Stimulated activated CD4-positive, alpha-beta T cell treated with anti-CD3 and anti-CD28 coated beads, TNF-alpha, amount 100 ng/mL, for 4 hours (primary cell): Measurements from ENCODE around the gene SCRN2.

Source experiments
- DNase-seq, 3 experiments: peaks; one replicate each; pipeline ENCODE4 v3.0.0-alpha.2; 2020; ENCODE audit warnings: low read depth in 3 of 3

Gene SCRN2

DNA sequence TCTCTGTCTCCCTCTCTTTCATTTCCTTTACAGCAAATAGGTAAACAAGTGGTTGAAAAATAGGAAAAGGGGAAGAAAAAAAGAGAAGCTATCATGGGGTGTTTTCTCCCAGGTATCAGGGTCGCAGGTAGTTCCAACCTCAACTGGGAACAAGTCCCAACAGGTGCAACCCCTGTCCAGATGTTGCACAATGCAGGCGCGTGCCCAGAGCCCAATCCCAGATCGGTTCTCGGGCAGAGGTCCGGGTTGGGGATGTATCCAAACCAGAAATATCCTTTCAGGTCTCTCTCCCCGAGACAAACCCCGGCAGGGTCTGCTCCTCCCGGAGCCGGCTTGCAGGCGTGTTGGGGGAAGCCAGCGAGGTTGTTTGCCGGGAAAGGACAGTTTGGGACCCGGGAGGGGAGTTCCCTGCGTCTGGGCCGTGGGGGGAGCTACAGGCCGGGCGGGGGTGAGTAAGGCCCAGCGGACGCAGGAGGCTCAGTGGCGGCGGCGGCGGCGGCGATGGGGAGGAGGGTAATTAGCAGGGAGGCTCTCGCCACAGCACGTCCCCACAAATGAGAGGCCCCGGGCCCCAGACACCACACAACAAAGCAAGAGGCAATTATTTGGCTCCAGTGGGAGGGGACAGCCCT, 31.1 kb upstream of the SCRN2 start:
- no peak for DNase-seq

DNA sequence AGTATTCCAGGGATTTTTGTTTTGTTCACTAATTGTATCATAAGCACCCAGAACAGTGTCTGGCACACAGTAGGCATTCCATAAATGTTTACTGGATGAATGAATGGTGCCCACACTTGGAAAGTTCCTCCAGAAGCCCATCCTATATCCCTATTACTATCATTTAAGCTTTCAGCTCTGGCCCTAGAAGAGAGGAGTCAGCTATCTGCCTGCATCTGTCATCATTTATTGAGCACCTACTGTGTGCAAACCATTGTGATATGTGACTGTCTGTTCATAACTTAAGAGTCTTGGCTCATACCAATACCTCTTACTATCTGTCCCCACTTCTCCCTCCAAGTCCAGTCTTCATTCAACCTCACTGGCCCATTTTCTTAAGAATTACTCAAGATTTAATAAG, 30.0 kb upstream of the SCRN2 start:
- no peak for DNase-seq

DNA sequence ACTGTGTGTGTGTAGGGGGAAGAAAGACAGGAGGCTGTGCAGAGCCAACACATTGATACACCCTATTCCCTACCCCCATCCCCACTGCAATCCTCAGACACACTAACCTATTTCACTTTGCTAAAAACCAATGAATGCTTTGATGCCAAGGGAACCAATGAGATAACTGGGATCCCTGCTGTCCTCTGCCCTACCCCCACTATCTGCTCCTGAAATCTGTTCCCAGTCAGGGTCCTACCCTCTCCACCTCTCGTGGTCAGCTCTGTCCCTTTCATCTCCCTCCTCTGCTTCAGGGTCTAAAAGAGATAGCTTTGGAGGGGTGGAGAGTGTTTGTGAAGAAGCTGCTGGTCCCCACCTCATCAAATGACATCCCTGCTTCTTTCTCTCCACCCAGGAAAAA, 29.0 kb upstream of the SCRN2 start:
- no peak for DNase-seq

DNA sequence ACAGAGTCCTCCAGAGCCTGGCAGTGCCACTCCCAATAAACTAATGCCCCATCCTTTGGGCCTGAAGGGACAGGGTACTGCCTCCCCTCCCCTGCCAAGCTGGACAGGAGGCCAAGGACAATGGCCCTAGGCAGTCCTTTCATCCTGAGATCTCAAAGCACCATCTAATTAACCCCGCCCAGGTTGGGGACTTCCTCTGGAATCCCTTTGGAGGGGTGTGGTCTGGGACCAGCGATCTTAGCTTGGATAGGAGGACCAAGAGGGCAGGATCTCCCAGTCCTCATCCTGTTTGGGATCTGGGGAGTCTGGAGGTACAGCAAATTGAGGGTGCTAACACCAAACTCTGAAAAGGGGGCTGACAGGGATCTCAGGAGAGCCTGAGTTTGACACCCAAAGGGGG, 28.0 kb upstream of the SCRN2 start:
- DNase-seq = no peak

DNA sequence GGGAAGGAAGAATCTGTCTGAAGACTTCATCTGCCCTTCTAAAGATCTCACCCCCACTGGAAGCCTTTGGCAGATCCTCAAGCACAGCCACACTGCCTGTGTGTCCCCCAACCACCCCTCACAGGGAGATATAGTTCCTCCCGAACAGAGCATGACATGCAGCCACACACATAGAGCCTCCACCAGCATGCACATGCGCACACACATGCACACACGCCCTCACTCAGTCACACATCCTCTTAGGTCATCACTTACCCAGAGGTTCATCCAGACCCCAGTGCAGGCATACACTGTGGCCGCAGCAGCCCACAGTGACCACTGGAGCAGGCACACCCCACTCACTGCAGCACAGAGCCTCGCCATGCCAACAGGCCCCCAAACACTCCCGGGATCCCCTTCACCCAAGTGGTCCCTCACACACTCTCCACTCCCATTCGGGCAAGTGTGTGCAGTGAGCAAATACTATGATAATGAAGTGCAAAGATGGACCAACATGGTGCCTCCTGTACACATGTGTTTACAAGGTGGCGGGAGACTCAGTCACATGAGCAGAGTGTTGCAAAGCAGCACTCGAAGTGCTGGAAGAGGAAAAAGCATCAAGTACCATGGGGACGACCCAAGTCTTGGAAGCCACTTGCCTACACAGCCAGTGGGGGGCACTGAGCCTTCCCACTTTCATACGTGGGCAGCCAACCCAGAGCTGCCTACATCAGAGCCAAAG, 26.9 kb upstream of the SCRN2 start:
- no peak for DNase-seq

DNA sequence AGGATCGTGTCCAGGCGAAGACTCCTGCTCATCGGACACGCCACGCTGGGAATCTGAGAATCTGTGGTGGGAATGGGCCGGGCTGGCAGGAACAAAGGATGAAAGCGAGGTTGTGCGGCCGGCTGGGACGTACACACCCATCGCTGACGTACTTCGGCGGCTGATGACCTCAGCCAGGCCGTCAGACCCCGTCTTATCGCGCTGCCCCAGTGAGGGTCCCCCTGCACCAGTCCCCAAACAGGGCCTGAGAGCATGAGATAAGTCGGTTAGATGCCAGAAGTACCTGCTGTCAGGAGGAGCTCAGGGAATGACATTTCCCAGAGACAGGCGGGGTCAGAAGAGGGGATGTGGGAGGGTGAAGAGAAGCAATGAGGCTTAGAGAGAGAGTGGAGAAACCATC, 25.9 kb upstream of the SCRN2 start:
- no peak for DNase-seq

DNA sequence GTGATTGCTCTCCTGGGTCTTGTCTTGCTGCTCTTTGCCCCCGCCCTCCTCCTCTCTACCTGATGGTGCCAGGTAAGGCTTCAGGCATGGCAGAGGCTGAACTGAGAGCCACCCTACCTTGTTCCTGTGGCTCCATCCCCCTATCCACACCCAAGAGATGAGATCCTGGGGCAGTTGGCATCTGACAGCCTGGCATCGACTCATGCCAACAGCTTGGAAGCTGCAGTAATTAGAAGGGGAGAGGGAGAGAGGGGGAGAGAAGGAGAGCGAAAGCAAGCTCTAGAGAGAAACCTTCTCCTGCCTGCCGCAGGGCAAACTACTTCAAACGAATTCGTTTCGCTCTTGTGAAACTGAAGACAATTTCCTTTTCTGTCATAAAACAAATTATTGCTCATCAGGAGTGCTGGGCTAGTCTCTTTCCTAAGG, 23.7 kb upstream of the SCRN2 start:
- no peak for DNase-seq

DNA sequence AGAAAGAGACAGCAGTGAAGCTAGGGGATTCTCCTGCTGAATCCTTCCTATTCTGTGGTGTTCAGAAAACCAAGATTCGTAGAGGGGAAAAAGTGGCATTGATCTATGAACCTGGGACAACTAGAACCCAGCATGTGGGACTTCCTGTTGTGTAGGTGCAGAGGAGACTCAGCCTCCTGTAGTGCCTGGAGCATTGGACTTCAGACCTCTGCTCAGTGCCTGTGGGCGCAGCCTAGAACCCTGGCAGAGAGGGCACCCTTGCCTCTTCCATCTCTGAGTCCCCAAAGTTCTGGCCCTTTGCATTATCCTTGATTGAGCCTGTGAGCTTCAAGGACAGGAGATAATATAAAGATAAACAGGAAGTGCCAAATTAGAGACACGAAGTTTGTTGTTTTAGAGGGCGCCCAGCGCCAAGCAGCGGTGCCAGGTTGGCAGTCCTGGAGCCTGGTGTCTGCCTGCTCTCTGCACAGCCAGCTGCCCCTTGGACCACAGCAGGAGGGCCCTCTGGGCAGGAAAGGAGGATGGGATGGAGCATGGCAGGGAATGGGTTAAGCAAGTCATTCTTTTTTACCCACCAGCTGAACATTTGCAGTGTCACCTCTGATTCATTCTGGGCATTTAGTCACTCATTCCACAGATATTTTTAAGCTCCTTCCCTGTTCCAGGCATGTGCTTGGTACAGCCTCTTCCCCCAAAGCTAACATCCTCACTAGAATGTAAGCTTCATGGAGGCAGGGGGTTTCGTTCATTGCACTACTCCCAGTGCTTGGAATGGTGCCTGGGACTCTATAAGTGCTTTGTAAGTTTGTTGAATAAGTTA, 21.8 kb upstream of the SCRN2 start:
- DNase-seq = no peak

DNA sequence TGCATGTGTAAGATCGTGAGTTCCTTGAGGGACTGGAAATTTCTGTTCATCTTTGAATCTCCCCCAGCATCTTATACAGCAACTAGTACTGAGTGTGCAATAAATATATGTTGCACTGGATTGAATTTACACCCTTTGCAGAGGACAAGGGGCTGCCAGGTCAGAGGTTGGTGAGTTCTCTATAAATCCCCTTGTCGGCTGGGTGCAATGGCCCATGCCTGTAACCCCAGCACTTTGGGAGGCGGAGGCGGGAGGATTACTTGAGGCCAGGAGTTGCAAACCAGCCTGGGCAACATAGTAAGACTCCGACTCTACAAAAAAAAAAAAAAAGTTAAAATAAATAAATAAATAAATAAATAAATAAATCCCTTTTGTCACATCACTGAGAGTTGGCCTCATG, 19.3 kb upstream of the SCRN2 start:
- DNase-seq = no peak

DNA sequence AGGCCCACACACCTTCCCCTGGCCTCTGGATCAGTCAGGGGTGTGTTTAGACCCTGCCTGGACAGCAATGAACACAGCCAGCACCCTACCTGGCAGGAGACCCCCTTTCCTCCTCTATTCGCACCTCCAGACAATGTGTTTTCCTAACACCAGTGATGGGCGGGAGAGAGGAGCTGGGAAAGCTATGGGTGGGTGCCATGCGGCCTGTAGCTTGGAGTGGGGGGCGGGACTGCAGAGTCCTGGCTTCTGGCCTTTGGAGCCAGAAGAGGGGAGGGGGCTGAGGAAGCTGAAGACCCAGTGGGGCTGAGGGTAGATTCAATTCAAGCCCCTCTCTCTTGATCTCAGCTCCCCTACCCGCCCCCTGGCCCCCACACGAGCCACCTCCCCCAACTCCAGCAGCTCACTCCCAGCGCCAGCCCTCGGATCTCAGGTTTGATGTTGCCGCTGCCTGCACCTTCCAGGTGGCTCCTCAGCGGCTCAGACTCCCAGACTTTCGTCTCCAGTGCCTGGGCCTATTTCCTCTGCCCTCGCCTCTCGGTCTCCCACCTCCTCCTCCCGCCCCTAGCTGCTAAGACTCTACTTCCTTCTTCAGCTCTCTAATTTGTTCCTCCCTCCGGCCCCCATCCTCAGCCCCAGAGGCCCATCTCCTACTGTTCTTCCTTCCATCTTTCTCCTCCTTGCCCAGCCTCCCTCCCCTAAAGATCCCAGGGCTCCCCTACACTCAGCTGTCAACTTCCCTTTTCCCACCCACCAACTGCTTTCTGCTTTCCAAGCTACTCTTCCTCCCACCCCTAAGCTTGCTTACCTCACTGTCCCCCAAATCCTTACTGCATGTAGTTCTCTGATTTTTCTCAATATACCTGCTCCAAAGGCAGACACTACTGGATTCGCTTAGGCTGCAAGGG, 16.7 kb upstream of the SCRN2 start:
- no peak for DNase-seq

DNA sequence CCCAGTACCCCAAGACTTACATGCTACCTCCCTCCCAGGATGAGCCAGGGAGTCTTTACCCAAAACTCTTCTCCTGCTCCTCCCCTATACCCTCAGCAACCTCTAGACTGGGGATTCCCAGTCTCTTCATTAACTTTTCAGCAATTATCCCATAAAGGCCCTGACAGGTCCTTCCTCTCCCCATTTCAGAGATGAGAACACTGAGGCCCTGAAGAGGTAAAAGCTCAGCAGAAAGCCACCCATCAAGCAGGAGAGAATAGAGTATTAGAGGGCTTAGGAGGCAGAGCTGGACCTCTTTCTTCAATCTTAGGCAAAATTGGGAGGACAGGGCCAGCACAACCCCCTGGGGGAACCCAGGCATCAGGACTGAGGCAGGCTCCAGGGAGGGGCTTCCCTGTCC, 15.8 kb upstream of the SCRN2 start:
- DNase-seq = no peak

DNA sequence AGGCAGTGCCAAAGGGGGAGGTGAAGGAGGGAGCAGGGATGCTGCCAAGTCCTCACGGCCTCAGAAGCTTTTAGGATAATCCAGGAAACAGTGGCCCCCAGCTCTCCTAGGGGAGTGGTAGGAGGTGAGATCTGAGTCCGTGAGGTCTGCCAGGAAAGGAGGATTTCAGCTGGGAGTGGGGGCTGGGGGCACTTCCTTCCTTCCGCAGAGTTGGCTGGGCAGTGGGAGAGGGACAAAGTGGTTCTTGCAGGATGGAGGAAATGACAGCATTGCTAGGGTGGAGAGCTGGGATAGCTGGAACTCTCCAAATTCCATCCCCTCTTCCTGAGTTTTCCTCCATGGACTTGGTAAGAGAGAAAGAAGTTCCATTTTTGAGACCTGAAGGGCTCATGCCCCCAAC, 14.7 kb upstream of the SCRN2 start:
- DNase-seq = no peak

DNA sequence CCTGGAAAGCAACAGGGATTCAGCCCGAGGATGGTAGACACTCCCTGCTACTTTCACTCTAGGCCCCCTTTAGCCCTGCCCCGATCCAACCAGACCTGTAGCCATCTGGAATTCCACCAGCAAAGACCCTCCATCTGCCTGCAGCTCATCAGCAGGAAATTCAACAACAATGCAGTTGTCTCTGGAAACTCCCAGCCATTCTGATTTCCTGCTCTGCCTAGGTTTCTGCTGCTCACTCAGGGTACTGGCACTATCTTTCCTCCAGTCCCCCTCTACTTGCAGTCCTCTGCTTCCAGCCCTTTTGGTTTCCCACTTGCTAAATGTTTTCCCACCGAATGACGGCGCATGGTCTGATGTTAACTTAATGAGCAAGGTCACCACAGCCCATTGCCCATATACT, 12.5 kb upstream of the SCRN2 start:
- DNase-seq = no peak

DNA sequence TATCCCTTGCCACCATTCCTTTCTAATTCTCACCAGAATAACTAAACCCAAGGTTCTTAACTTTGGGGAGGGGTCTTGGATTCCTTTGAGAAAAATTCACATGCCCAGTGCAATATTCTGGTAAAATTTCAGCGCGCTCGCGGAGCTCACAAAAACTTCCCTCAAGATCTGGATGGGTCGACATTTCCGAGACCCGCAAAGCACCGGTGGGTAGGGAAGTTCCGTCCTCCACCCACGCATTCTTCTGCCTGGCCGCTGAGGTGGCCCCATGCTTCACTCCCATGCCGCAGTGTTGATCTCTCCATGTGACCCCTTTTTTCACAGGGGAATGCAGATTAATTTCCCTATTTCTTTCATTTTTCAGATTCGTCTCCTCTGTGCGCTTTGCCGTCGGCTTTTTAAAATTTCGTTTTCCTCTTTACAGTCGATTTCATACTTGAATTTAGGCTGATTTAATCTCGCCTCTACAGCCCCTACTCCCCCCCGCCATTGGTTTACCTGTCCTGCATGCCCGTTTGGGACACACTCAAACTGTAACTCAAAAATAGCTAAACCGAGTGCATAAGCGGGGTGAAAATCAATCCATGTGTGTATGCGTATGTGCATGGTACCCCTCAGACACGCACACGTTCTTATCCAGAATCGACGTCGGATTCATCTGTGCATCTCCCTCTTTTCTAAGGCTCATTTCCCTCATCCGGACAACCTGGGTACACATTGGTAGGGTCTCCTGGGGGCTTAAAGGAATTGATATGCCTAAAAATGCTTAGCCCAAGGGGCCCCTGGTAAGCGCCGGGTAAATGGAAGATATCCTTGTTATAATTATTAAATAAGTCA, 11.3 kb upstream of the SCRN2 start:
- DNase-seq = no peak

DNA sequence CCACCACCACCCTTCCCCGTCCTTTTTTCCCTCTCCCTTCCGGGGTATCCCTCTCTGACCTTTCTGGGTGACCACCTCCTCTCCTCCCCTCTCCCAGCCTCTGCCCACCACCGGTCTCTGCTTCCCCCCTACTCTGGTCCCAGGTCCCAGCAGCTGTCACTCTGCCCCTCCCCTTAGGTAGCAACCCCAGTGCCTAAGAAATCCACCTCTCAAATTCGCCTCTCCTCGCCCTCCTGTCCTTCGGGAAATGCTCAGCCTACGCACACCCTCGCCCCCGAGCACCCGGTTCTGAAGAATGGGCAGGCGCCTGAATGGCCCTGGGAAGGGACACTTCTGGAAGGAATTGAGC, 10.7 kb upstream of the SCRN2 start:
- no peak for DNase-seq

DNA sequence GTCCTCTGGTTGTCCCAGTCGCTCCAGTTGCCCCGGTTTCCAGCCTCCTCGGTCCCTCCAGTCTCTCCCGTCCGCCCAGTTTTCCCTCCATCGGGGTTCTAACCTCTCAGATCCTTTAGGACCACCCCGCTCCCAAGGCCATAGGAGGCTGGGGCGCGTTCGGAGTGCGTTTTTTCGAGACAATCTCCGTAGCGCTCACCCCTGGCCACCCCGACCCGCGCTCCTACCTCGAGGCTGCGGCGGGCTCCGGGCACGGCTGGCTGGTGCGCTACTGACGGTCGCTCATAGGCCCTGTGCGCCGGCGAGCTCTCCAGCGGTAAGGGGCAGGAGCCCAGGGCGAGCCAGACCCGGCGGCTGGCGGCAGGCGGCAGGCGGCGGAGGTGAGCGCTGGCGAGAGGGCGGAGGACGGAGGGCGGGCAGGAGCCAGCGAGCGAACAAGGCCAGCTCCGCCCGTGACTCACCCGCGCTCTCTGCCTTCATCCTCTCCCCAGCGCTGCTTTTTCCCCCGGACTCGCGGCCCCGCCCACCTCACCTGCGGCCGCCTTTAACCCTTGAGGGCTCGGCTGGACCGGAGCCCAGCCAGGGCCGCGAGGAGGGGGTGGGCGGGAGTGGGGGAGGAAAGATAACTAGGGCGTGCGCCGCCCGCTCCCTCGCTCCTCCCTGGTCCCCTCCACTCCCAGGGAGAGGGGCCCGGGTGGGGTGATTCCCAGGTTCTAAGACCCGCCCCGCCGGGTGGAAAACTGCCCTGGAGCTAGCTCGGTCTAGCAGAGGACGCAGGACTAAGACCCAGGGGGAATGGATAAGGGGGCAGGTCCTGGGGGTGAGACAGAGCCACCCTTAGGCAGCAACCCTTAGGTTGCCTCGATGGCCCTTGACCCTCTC, 9.9 kb upstream of the SCRN2 start, which contains the start of gene SP6:
Gene SP6 (minus strand): TSS at position 472 of the 882 bp plus-strand sequence. CDS start 2,734 bp downstream, outside the sequence.
- DNase-seq = peak; percentile 49 to 59 (median 56)

DNA sequence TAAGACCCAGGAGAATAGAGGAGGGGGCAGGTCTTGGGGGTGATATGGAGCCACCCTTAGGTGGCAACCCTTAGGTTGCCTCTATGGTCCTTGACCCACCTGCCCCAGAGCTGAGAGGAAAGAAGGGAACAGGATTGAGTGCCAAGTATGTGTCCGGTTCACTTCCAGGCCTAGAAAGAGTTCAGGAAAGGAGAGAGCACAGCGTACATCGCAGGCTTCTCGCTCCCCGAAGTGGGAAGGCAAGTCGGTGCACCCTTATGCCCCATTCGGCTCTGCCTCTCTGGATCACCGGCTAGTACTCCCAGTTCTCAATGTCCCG, 9.3 kb upstream of the SCRN2 start:
- DNase-seq = no peak

DNA sequence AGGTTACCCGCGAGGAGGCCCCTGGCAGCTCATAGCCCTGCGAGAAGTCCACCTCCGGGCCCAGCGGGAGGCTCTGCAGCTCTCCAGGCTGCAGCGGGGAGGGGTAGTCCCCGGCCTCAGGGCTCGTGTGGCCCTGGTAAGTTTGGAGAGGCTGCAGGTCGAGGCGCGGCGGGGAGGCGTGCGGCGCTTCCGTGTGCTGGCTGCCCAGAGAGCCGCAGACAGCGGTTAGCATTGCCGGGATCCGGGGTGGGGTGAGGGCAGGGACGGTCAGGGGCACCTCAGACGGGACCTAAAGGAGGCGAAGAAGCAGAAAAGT, 7.1 kb upstream of the SCRN2 start:
- DNase-seq = no peak

DNA sequence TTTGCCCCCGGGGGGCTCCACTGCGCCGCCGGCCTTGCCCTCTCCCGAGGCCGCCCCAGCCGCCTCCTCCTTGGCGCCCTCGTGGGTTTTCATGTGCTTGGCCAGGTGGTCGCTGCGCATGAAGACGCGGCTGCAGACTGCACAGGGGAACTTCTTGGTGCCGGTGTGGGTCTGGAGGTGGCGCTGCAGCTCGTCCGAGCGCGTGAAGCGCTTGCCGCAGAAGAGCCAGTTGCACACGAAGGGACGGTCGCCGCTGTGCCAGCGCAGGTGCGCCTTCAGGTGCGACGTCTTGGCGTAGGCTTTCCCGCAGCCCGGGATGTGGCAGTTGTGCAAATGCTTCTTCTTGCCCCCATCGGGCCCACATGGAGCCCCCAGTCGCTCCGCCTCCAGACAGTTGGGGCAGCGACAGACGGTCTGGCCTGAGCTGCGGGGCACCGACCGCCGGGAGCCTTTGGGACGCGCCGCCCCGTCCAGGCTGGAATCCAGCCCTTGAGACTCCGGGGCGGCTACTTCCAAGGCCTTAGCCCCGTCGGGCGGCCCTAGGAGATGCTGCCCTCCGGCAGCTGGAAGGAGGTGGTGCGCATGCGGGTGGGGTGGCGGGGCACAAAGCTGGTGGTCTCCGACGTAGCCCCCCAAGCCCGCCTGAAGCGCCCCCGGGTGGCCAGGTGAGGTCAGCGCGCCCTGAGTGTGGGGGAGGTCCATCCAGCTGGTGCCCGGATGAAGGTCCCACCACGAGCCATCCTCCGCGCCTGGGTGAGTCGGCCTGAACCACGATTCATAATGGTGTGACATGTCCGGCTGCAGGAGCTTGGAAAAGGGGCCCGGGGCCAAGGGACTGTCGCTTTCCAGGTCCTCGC, 6.5 kb upstream of the SCRN2 start:
- no peak for DNase-seq
